Liver (tissue), 3 donors: ENCODE measurements around the gene OPN1MW.
"Not testable (repeated sequence)": the region's sequence is repeated elsewhere in the genome, so short reads cannot be mapped to it uniquely, and the experiment has no call there.

Source experiments
- CTCF ChIP-seq: fragments of 150-350 bp; IDR thresholded peaks from 2 replicates; pipeline ENCODE4 v1.5.1; 2017; ENCODE audit warnings: improper control_type of control experiment, low read depth, low read length; ENCODE audit not compliant: missing input control
- EGR1 ChIP-seq, 2 donors: IDR thresholded peaks; 2 replicates each; pipeline ENCODE4 v1.6.1; 2016 to 2018; ENCODE audit warnings: antibody characterized with exemption in 2 of 2, low read depth in 2 of 2
- MAX ChIP-seq: IDR thresholded peaks from 2 replicates; pipeline ENCODE4 v1.6.1; 2016; ENCODE audit warnings: antibody characterized with exemption
- RAD21 ChIP-seq, 2 donors: IDR thresholded peaks; 2 replicates each; pipeline ENCODE4 v1.6.1; 2016; ENCODE audit warnings: antibody characterized with exemption in 2 of 2, mild to moderate bottlenecking in 2 of 2
- REST ChIP-seq: IDR thresholded peaks from 2 replicates; pipeline ENCODE4 v1.6.1; 2016; ENCODE audit warnings: antibody characterized with exemption, mild to moderate bottlenecking
- SP1 ChIP-seq: IDR thresholded peaks from 2 replicates; pipeline ENCODE4 v1.6.1; 2018; ENCODE audit warnings: antibody characterized with exemption, mild to moderate bottlenecking
- ZBTB33 ChIP-seq: IDR thresholded peaks from 2 replicates; pipeline ENCODE4 v1.6.1; 2016; ENCODE audit warnings: antibody characterized with exemption
- donor health status: healthy.
- donor health status: healthy.

- not testable (repeated sequence) for TF ChIP-seq SP1; RAD21 (IDR thresholded peaks at IDR 0.05); EGR1 (IDR thresholded peaks at IDR 0.05; ENCODE audit: low read depth in 2 of 2); CTCF; ZBTB33; REST; MAX
Measured at GRCh38 chrX:154157207-154157606, 25.2 kb upstream of the OPN1MW start.
